ENCODE measurements around the gene NOL12.
"Not testable (repeated sequence)": the region's sequence is repeated elsewhere in the genome, so short reads cannot be mapped to it uniquely, and the experiment has no call there.

The NOL12 gene

GRCh38 chr22:37717235-37717634 lies 31.1 kb downstream of the NOL12 start:
- DNase-seq = not testable (repeated sequence)

DNA sequence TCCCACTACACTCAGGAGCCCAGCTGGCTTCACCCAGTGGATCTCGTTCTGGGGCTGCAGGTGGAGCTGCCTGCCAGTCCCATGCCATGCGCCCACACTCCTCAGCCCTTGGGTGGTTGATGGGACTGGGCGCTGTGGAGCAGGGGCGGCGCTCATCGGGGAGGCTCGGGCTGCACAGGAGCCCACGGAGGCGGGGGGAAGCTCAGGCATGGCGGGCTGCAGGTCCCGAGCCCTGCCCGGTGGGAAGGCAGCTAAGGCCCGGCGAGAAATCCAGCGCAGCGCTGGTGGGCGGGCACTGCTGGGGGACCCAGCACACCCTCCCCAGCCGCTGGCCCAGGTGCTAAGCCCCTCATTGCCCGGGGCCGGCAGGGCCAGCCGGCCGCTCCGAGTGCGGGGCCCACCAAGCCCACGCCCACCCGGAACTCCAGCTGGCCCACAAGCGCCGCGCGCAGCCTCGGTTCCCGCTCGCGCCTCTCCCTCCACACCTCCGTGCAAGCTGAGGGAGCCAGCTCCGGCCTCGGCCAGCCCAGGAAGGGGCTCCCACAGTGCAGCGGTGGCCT lies 31.7 kb downstream of the NOL12 start:
- DNase-seq = not testable (repeated sequence)

GRCh38 chr22:37725551-37726240 lies 39.6 kb downstream of the NOL12 start:
- no peak for DNase-seq

- no peak for DNase-seq
Measured at GRCh38 chr22:37726241-37726887, 40.2 kb downstream of the NOL12 start.

DNA sequence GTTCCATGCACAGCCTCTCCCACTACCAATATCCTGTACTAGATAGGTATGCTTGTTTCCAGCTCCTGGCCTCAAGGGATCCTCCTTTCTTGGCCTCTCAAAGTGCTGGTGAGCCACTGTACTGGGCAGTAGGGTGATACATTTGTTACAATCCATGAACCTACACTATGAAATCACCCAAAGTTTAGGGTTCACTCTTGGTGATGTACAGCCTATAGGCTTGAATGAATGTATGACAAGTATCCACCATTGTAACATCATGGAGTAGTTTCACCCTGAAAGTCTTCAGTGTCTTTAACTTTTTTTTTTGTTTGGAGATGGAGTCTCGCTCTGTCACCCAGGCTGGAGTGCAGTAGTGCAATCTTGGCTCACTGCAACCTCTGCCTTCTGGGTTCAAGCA lies 42.5 kb downstream of the NOL12 start:
- DNase-seq = no peak

GRCh38 chr22:37731804-37732471 lies 45.8 kb downstream of the NOL12 start:
- DNase-seq = no peak

- no peak for DNase-seq
Measured at GRCh38 chr22:37732699-37733607, 46.8 kb downstream of the NOL12 start.

DNA sequence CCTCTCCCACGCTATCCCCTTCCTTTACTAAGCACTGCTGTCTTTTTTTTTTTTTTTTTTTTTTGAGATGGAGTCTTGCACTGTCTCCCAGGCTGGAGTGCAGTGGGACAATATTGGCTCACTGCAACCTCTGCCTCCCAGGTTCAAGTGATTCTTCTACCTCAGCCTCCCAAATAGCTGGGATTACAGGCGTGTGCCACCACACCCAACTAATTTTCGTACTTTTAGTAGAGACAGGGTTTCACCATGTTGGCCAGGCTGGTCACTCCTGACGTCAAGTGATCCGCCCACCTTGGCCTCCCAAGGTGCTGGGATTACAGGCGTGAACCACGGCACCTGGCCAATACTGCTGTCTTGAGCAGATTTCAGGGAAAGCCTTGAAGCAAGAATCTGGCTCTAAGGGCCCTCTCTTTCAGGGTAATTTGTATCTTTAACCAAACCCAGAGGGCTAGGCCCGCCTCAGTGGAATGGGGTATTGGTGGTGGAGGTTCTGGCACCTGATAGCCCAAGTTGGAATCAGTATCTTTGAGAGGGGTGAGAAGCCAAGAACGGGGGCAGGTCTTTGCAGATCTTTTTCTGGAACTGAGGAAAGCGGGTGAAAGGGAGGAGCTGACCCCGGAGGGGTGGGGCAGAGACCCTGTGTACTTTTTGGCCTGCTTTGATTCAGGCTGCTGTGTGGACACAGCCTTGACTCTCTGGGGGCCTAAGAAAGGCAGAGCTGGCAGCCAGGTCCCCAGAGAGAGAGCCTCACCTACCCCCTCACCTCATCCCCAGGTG lies 47.7 kb downstream of the NOL12 start:
- DNase-seq = no peak

GRCh38 chr22:37734402-37734700 lies 48.2 kb downstream of the NOL12 start:
- no peak for DNase-seq

- no peak for DNase-seq
Measured at GRCh38 chr22:37734964-37735451, 48.9 kb downstream of the NOL12 start.

DNA sequence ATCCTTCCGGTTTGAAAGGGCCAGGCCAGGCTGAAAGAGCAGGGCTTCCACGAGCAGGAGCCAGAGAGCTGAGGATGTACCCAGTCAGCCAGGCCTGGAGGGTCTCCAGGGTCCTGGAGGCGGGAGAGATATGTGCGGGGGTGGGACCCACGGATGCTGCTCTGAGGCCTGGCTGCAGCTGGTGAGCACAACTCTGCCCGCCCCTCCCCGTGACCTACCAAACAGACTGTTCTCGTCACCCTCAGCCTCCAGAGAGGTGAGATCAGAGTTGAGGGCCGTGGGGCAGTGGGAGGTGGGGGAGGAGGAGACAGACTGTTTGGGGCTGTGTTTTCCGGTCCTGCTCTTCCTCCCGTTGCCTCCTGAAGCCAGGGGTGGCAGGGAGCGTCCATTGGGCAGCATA lies 52.9 kb downstream of the NOL12 start:
- peak; percentile 37 for DNase-seq

GRCh38 chr22:37739611-37740049 lies 53.5 kb downstream of the NOL12 start:
- DNase-seq = no peak

GRCh38 chr22:37740455-37741311 lies 54.5 kb downstream of the NOL12 start:
- DNase-seq = no peak

GRCh38 chr22:37741312-37741795 lies 55.2 kb downstream of the NOL12 start:
- DNase-seq = peak; percentile 97

- peak; percentile 90 for DNase-seq
Measured at GRCh38 chr22:37742376-37743171, 56.4 kb downstream of the NOL12 start.
